ENCODE results near the gene POR. TPM values are rescaled to one million over a fixed set of nuclear protein-coding genes. Genes with fewer than 3 reads are reported as not detected.

The POR gene
- total and polyA plus RNA-seq, 12 donors, result 268 to 1,301 (median 597) TPM

DNA sequence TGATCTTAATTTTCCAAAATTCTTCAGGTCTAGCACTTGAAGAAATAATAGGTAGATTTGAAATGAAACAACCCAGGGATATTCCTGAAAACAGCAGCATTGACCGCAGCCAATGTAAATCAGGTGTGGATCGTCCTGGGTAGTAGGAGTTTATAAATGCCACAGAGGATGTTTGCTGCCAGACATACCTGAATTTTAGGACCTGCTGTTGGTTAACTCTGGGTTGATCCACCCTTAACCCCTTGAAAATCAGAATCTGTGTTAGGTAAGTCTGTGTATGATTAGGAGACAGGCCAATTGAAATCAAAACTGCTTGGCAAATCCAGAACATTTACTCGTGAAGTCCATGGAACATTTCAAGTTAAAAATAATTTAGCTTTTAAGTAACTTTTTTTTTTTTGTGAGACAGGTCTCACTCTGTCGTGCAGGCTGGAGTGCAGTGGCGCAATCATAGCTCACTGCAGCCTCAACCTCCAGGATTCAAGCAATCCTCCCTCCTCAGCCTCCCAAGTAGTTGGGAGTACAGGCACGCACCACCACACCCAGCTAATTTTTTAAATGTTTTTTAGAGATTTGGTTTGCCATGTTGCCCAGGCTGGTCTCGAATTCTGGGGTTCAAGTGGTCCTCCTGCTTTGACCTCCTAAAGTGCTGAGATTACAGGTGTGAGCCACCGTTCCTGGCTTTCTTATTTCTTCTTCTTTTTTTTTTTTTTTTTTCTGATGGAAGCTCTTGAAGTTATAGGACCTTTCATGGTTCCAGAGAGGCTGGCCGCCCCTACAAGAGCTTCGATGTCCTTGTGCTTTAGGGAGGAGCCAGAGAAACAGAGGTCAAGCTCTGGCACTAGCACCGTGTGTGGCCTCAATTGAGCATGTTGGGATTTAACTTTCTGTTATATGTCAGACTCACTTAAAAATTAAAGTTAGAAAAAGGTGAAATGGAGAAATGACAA, 2.0 kb downstream of the POR start:
- 46 to 59% (median 51%) methylated on average over 11 of the region's 11 CpGs for WGBS, 4 donors

GRCh38 chr7:75920431-75921161, 5.6 kb downstream of the POR start:
- WGBS, 4 donors, result 48 to 71% (median 56%) methylated on average over 18 to 19 of the region's 19 CpGs
- DNase-seq, result peak; percentile 58 to 89 (median 83)
- intact Hi-C loops (cut with DNase I), result no loop called here
- Histone ChIP-seq H3K9me3 (replicated peaks in 1 of 3) (no peaks in the 10 kb centered on the region), H3K27ac (peak overlapping the region; percentile 71 to 97 (median 94)), H3K4me1 (replicated peaks in 1 of 2) (peaks cover 37 to 89% of the 10 kb centered on the region in 2 donors), H3K4me3 (no peak overlapping the region), H3K27me3 (no peaks in the 10 kb centered on the region), H3K36me3 (replicated peaks in 1 of 2) (peaks cover 0 to 6% of the 10 kb centered on the region in 2 donors)
- TF ChIP-seq CTCF (IDR thresholded peaks at IDR 0.05), result no peak
- TF ChIP-seq POLR2A (IDR thresholded peaks at IDR 0.05), result no peak

More for the DNA sequence above, 2.0 kb downstream of the POR start:
- TF ChIP-seq CTCF (IDR thresholded peaks at IDR 0.05), result no peak
- TF ChIP-seq POLR2A (IDR thresholded peaks at IDR 0.05), result no peak
- Histone ChIP-seq H3K27me3 (no peaks in the 10 kb centered on the region), H3K9me3 (replicated peaks in 1 of 3) (no peaks in the 10 kb centered on the region), H3K4me3 (peak overlapping the region in 1 of 4 donors; percentile 84), H3K27ac (peak overlapping the region; percentile 85 to 97 (median 94)), H3K4me1 (replicated peaks in 1 of 2) (peaks cover 33 to 65% of the 10 kb centered on the region in 2 donors), H3K36me3 (replicated peaks in 1 of 2) (no peaks in the 10 kb centered on the region)
- DNase-seq, result peak in 1 of 7 donors; percentile 52
- intact Hi-C loops (cut with DNase I), result loop anchor here (5.0 to 10.0 kb wide), 2 partner anchors 70 to 78 kb away; partner anchors contain the start of gene TMEM120A (in 1 of the 2)

DNA sequence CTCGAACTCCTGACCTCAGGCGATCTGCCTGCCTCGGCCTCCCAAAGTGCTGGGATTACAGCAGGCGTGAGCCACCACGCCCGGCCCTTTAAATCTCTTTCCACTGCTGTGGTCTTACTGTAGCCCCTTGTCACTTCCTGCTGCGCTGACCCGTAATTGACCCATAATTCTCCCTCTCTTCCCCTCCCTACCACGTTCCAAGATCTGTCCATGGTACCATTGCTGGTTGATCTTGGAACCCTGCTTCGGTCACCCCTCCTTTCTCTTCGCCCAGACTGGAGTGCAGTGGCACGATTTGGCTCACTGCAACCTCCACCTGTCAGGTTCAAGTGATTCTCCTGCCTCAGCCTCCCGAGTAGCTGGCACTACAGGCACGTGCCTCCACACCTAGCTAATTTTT, 6.5 kb downstream of the POR start:
- no peak overlapping the region for H3K4me3 ChIP-seq
- H3K27me3 ChIP-seq, result no peaks in the 10 kb centered on the region
- no peak for TF ChIP-seq POLR2A (IDR thresholded peaks at IDR 0.05)
- peaks cover 37 to 91% of the 10 kb centered on the region in 2 donors for H3K4me1 ChIP-seq (replicated peaks in 1 of 2)
- intact Hi-C loops (cut with DNase I), result no loop called here
- peaks cover 0 to 6% of the 10 kb centered on the region in 2 donors for H3K36me3 ChIP-seq (replicated peaks in 1 of 2)
- H3K9me3 ChIP-seq (replicated peaks in 1 of 3), result no peaks in the 10 kb centered on the region
- peak overlapping the region in 4 of 5 donors; percentile 71 to 97 (median 96) for H3K27ac ChIP-seq
- peak in 1 of 7 donors; percentile 24 for DNase-seq
- WGBS, 4 donors, result 65 to 75% (median 70%) methylated on average over 14 of the region's 14 CpGs

GRCh38 chr7:75922966-75923603, 8.1 kb downstream of the POR start:
- Histone ChIP-seq H3K4me3 (no peak overlapping the region), H3K4me1 (replicated peaks in 1 of 2) (peaks cover 25 to 80% of the 10 kb centered on the region in 2 donors), H3K36me3 (replicated peaks in 1 of 2) (peaks cover 0 to 6% of the 10 kb centered on the region in 2 donors), H3K9me3 (replicated peaks in 1 of 3) (no peaks in the 10 kb centered on the region), H3K27me3 (no peaks in the 10 kb centered on the region), H3K27ac (peak overlapping the region in 4 of 5 donors; percentile 22 to 97 (median 28))
- WGBS, 4 donors, result 60 to 75% (median 71%) methylated on average over 9 of the region's 9 CpGs
- DNase-seq, result peak in 1 of 7 donors; percentile 57
- intact Hi-C loops (cut with DNase I), result no loop called here
- TF ChIP-seq POLR2A (IDR thresholded peaks at IDR 0.05), result no peak
- TF ChIP-seq CTCF (IDR thresholded peaks at IDR 0.05), result no peak

Measured in adrenal gland (tissue), 12 donors.